GM13977 (cell line): Measurements from ENCODE around the gene LRP1B.

ENCODE experiments used
- DNase-seq: peaks from one replicate; pipeline ENCODE4 v3.0.0; 2012; ENCODE audit warnings: low spot score
- in situ Hi-C: fragments of 300-500 bp; cut with MboI; formaldehyde crosslinking; loops from one replicate; pipeline ENCODE4 v1.12.0; 2022; ENCODE audit warnings: low sequenced_read_pairs, low pct_unique_long_range_greater_than_20kb, mixed read lengths, inconsistent platforms; ENCODE audit not compliant: unreplicated experiment
- TF ChIP-seq, protein P1 (sequence below): IDR thresholded peaks from 2 replicates; pipeline ENCODE4 v1.5.1; 2012; ENCODE audit warnings: mild to moderate bottlenecking, control low read depth; ENCODE audit not compliant: insufficient read depth; ENCODE audit errors: extremely low read depth, missing control alignments

The LRP1B gene

DNA sequence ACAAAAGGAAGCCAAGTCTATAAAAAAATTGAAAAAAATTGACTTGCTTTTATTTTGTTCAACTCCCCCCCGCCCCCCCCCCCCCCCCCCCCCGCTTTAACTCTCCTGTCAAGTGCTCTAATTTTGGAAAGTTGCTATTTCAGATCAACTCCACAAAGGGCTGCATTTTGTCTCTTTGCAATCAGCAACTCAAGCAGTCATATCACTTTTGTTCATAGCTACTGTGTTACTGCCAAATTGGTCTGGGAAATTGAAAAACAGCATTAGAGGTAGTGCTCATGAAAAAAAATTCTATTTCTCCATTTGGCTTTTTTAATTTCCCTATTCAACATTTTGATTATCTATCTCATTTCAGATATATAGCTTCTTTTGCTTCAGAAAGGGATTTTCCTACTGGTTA lies 531.8 kb downstream of the LRP1B start:
- TF ChIP-seq, protein P1, sequence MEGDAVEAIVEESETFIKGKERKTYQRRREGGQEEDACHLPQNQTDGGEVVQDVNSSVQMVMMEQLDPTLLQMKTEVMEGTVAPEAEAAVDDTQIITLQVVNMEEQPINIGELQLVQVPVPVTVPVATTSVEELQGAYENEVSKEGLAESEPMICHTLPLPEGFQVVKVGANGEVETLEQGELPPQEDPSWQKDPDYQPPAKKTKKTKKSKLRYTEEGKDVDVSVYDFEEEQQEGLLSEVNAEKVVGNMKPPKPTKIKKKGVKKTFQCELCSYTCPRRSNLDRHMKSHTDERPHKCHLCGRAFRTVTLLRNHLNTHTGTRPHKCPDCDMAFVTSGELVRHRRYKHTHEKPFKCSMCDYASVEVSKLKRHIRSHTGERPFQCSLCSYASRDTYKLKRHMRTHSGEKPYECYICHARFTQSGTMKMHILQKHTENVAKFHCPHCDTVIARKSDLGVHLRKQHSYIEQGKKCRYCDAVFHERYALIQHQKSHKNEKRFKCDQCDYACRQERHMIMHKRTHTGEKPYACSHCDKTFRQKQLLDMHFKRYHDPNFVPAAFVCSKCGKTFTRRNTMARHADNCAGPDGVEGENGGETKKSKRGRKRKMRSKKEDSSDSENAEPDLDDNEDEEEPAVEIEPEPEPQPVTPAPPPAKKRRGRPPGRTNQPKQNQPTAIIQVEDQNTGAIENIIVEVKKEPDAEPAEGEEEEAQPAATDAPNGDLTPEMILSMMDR: no peak
- in situ Hi-C loops: no loop called here
- DNase-seq: no peak

DNA sequence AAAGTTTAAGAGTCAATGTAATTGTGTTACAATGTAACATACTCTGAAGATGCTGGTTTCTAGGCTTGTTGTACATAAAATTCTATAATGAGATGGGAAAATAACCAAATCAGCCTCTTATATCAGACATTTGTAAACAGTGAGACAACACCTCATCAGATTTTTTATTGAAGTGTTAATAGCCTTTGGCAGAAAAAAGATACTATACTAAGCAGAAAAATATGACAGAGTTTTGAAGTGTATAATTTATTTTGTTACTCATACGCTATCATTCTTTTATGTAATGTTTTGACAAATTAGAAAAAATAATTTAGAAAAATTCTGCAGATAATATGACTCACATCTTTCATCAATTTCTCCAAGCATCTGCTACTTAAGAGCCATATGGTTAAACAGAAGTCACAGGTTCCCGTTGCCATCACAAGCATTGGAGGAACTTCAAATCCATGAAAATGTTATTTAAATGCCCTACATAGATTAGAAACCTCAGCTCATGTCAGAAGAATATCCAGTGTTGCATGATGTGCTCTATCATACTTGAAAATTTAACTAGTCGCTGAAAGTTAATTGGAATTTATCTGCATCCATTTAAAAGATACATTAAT lies 535.4 kb downstream of the LRP1B start:
- in situ Hi-C loops: no loop called here
- no peak for DNase-seq
- TF ChIP-seq, protein P1: no peak

DNA sequence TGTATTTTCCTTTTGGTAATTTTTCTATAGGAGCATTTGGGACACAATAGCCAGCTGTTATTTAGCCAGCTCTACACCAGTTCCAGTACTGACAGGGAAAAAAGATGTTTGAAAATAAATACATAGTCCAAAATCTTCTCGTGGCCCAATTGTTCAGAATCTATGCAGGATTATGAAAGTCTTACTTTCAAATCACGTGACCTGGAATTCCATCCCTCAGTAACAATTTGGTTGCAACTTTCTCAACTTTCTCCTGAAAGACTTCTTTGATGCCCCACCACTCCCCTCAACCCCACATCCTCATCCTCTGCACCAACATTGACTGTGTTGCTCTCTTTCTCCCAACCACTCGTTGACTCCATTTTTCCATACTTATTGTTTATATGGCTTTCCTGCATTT lies 539.0 kb downstream of the LRP1B start:
- TF ChIP-seq, protein P1: no peak
- DNase-seq: no peak
- in situ Hi-C loops: no loop called here

DNA sequence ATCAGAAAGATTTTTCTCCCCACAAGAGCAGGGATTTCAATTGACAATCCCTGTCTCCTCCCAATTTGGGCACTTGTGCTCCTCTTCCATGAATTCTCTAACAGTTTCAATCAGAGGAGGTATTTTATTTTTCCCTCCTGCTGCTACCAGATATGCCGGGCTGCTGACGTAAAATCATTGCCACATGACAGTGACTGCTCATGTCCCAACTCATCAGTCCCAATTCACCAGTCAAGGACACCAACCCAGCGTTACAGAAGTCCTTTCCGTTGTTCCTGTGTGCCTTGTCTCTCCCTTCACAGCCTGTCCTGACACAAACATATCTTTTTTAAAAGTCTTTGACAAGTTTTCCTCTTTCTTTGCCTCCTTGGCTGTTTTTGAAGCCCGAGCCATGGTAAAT lies 540.2 kb downstream of the LRP1B start:
- in situ Hi-C loops: no loop called here
- DNase-seq: no peak
- TF ChIP-seq, protein P1: no peak

DNA sequence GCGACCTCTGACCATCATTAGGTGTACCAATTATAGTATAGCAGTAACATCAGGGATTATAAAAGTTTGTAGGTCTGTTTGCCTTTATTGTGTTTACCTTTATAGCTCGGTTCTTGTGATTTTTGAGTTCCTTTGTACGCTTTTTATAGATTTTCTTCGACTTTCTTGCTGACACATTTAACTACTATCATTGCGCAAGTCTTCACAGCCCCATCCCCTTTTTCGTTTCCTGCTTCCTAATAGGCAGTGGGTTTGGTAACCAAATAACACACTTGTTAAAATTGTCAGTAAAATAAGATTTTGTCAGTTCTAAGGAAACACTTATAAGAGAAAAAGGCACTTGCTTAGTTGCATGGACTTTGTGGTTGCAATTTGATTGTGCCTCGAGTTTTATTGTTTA lies 541.5 kb downstream of the LRP1B start:
- no peak for DNase-seq

DNA sequence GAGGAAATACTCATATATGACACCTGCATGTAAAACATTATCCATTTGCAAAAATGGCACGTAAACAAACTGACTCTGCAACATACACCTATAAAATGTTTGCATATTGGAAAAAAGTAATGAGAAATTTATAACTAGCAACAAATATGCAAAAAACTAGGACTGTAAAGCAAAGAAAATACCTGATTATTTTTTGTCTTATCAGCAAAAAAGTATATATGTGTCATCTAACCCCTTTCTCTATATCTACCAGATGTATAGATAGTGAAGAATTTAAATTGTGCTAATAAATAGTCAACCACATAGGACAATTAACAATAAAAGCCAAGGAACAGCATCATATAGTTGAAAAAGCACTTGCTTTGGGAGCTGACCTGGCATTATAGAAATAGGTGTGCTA lies 543.8 kb downstream of the LRP1B start:
- TF ChIP-seq, protein P1: no peak
- no peak for DNase-seq
- in situ Hi-C loops: no loop called here

More for the DNA sequence above, 541.5 kb downstream of the LRP1B start:
- in situ Hi-C loops: no loop called here
- TF ChIP-seq, protein P1: no peak
